T-helper 22 cell (primary cell): Measurements from ENCODE around the gene NEK9.
"Not testable (repeated sequence)": the region's sequence is repeated elsewhere in the genome, so short reads cannot be mapped to it uniquely, and the experiment has no call there.

Experiments used
- DNase-seq: peaks from one replicate; pipeline ENCODE4 v3.0.0-alpha.2; 2020; ENCODE audit warnings: low read depth

NEK9 gene

DNA sequence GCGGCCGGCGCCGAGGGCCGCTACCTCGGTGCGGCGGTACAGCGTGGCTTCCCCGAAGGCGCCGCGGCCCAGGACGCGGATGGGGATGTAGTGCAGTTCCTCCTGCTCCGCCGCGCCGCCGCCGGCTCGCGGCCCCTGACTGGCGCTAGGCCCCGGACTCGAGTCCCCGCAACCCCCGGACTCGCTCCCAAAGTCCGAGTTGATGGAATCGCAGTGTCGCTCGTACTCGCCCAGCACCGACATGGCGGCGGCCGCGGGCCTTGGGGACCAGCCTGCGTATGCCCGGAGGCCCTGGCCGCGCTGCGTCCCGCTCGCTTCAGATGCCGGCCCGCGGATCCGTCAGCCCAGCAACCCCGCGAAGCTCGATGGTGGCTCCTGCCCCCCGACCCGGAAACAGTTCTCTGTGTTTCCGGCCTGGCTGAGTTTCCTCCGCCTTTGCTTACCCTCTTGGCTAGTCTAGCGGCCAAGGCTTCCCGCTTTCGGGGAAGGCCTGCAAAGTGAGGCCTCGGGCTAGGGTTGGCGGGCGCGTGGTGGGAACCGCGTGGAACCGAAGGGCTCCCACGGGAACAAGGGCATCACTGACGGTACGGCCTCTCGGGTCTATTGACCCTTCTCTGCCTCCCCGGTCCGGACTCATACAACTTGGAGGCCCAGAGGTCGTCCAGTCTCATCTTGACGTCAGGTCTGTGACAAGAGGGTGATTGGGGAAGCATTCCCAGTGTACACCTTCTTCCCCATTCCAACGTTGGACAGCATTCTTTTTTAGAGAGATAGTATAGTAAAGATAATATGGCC, at the start of gene NEK9:
NEK9 (minus strand) TSS at position 370 of the 795 bp plus-strand sequence; CDS start at position 243, 127 bp downstream.
- DNase-seq = peak; percentile 75

- DNase-seq = peak; percentile 86
Observed at GRCh38 chr14:75176142-75176820, 49.4 kb upstream of the NEK9 start, which contains the start of gene TMED10. TMED10 (minus strand) TSS chr14:75176612; CDS start chr14:75176579, 33 bp downstream.

DNA sequence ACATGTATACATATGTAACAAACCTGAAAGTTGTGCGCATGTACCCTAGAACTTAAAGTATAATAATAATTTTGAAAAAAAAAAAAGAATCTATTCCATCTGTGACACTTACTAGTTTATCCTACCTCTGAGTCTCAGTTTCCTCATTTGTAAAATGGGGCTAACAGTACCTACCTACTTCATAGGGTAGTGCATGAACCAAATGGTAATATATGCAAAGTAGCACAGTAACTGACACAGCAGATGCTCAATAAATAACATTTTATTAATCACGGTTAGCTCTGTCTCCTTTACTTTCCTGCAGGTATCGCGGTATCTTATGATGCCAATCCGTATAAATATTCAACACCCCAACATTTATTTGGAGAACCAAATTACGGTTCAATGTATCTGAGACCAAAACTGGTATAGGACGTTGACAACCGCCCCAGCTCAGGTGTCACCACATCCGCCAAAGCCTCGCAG, 48.9 kb upstream of the NEK9 start:
- DNase-seq = no peak

GRCh38 chr14:75174066-75174465, 47.2 kb upstream of the NEK9 start:
- DNase-seq = no peak

- no peak for DNase-seq
Observed at GRCh38 chr14:75170772-75171171, 43.9 kb upstream of the NEK9 start.

- DNase-seq = no peak
Observed at GRCh38 chr14:75168586-75169335, 41.9 kb upstream of the NEK9 start.

GRCh38 chr14:75167325-75167724, 40.5 kb upstream of the NEK9 start:
- DNase-seq = no peak

- no peak for DNase-seq
Observed at GRCh38 chr14:75165586-75166391, 38.9 kb upstream of the NEK9 start.

- DNase-seq = no peak
Observed at GRCh38 chr14:75164809-75165208, 38.0 kb upstream of the NEK9 start.

GRCh38 chr14:75163677-75164076, 36.8 kb upstream of the NEK9 start:
- DNase-seq = no peak

DNA sequence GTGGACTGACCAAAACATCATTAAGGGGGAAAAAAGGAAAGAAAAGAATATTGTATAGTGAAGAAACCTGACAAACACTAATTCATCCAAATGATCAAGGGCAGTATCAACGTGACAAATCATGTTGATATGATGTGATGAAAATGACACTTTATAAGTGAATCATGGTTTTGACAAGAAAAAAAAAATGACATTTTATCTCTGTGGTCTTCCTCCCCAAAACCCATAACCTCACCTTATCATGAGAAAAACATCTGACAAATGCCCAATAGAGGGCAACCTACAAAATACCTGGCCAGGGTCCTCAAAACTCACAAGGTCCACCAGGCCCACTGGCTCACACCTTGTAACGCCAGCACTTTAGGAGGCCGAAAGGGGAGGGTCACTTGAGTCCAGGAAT, 35.8 kb upstream of the NEK9 start:
- no peak for DNase-seq

GRCh38 chr14:75158843-75159614, 32.2 kb upstream of the NEK9 start:
- DNase-seq = no peak

GRCh38 chr14:75156901-75157300, 30.1 kb upstream of the NEK9 start:
- DNase-seq = no peak

GRCh38 chr14:75156111-75156510, 29.3 kb upstream of the NEK9 start:
- DNase-seq = no peak

GRCh38 chr14:75155169-75155568, 28.3 kb upstream of the NEK9 start:
- no peak for DNase-seq

DNA sequence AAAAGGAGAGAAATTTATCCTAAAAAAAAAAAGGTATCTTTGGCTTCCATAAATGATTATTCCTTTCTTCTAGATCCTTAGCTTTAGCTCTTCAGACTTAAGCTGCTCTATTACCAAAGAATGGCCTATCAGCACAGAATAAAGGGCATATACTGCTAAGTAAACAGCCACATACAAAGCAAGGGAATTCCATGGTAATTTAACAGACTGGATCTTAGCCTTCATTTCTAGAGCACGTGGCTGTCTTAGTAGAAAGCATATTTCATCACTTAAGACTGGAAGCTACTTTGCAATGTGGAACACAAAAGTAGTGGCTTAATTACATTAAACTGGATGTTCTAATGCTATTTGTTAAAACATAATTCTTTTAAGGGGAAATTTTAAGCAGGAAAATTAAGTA, 26.4 kb upstream of the NEK9 start:
- no peak for DNase-seq

GRCh38 chr14:75151851-75152250, 25.0 kb upstream of the NEK9 start:
- no peak for DNase-seq

DNA sequence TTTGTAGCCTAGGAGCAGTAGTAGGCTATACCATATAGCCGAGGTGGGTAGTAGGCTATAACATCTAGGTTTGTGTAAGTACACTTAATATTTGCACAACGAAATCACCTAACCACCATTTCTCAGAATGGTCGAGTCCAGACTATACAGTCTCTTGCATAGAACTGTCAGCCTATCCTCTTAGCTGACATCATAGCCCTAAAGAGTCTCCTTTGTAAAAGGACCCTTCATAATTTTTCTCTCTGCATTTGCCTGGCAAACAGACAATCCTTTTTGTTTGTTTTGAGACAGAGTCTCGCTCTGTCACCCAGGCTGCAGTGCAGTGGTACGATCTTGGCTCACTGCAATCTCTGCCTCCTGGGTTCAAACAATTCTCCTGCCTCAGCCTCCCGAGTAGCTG, 23.8 kb upstream of the NEK9 start:
- not testable (repeated sequence) for DNase-seq

DNA sequence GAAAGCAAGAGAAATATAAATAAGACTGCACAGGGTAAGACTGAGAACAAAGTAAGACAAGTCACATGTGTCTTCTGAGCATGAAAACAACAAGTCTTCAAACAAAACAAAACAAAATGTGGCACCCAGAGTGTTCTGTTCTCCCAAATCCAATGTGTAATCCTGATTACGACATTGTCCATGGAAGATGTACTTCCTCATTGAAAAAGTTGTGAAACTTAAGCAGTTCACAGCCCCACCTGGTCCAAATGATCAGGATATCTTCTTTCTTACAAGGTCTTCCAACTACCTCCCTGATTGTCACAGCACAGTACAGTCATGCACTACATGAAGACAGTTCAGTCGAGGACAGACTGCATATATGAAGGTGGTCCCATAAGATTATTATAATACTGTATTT, 23.3 kb upstream of the NEK9 start:
- no peak for DNase-seq

- DNase-seq = no peak
Observed at GRCh38 chr14:75147423-75148071, 20.7 kb upstream of the NEK9 start.
